ENCODE measurements around the gene RPL7A. TPM values are rescaled to one million over a fixed set of nuclear protein-coding genes. Genes with fewer than 3 reads are reported as not detected.

The RPL7A gene
- total RNA-seq, 3 donors from 2014 or later: 2,020 to 2,813 (median 2,212) TPM

- H3K36me3 ChIP-seq: no peaks in the 10 kb centered on the region
- no peak for DNase-seq (ENCODE audit: low spot score in 2 of 2)
- H3K27ac ChIP-seq: no peak overlapping the region
- no peak for TF ChIP-seq POLR2A (IDR thresholded peaks at IDR 0.05)
- TF ChIP-seq CTCF (IDR thresholded peaks at IDR 0.05): no peak
- TF ChIP-seq POLR2AphosphoS5 (IDR thresholded peaks at IDR 0.05): no peak
- intact Hi-C loops (cut with DNase I; ENCODE audit: low total_unique reads): loop anchor here (10.0 kb wide), 1 partner anchor 471 kb away; no protein-coding TSS in a partner anchor
- peaks cover 0 to 17% of the 10 kb centered on the region in 2 donors for H3K27me3 ChIP-seq
- H3K4me1 ChIP-seq: no peaks in the 10 kb centered on the region
- H3K9me3 ChIP-seq: no peaks in the 10 kb centered on the region
- no peak overlapping the region for H3K4me3 ChIP-seq
Observed at GRCh38 chr9:133393399-133393798, 45.4 kb downstream of the RPL7A start.

- Histone ChIP-seq H3K4me1 (no peaks in the 10 kb centered on the region), H3K27ac (no peak overlapping the region), H3K27me3 (peaks cover 0 to 17% of the 10 kb centered on the region in 2 donors), H3K36me3 (no peaks in the 10 kb centered on the region), H3K4me3 (no peak overlapping the region), H3K9me3 (no peaks in the 10 kb centered on the region)
- no peak for DNase-seq (ENCODE audit: low spot score in 2 of 2)
- TF ChIP-seq CTCF (IDR thresholded peaks at IDR 0.05): no peak
- no peak for TF ChIP-seq POLR2A (IDR thresholded peaks at IDR 0.05)
- no peak for TF ChIP-seq POLR2AphosphoS5 (IDR thresholded peaks at IDR 0.05)
- intact Hi-C loops (cut with DNase I; ENCODE audit: low total_unique reads): loop anchor here (10.0 kb wide), 1 partner anchor 470 kb away; no protein-coding TSS in a partner anchor
Observed at GRCh38 chr9:133394687-133395271, 46.8 kb downstream of the RPL7A start.

GRCh38 chr9:133396952-133397351 is 48.9 kb downstream of the RPL7A start:
- peaks cover 0 to 17% of the 10 kb centered on the region in 2 donors for H3K27me3 ChIP-seq
- TF ChIP-seq POLR2A (IDR thresholded peaks at IDR 0.05): no peak
- TF ChIP-seq CTCF (IDR thresholded peaks at IDR 0.05): no peak
- TF ChIP-seq POLR2AphosphoS5 (IDR thresholded peaks at IDR 0.05): no peak
- H3K36me3 ChIP-seq: no peaks in the 10 kb centered on the region
- no peaks in the 10 kb centered on the region for H3K4me1 ChIP-seq
- intact Hi-C loops (cut with DNase I; ENCODE audit: low total_unique reads): loop anchor here (10.0 kb wide), 1 partner anchor 468 kb away; no protein-coding TSS in a partner anchor
- H3K27ac ChIP-seq: no peak overlapping the region
- no peaks in the 10 kb centered on the region for H3K9me3 ChIP-seq
- H3K4me3 ChIP-seq: no peak overlapping the region
- no peak for DNase-seq (ENCODE audit: low spot score in 2 of 2)

- TF ChIP-seq POLR2A (IDR thresholded peaks at IDR 0.05) (no peak), POLR2AphosphoS5 (IDR thresholded peaks at IDR 0.05) (no peak), CTCF (IDR thresholded peaks at IDR 0.05) (no peak)
- Histone ChIP-seq H3K27me3 (peaks cover 0 to 17% of the 10 kb centered on the region in 2 donors), H3K9me3 (no peaks in the 10 kb centered on the region), H3K27ac (no peak overlapping the region), H3K4me1 (no peaks in the 10 kb centered on the region), H3K4me3 (no peak overlapping the region), H3K36me3 (no peaks in the 10 kb centered on the region)
- intact Hi-C loops (cut with DNase I; ENCODE audit: low total_unique reads): loop anchor here (10.0 kb wide), 1 partner anchor 467 kb away; no protein-coding TSS in a partner anchor
- DNase-seq (ENCODE audit: low spot score in 2 of 2): no peak
Observed at GRCh38 chr9:133397370-133397769, 49.4 kb downstream of the RPL7A start.

- H3K27me3 ChIP-seq: peaks cover 0 to 17% of the 10 kb centered on the region in 2 donors
- intact Hi-C loops (cut with DNase I; ENCODE audit: low total_unique reads): loop anchor here (10.0 kb wide), 1 partner anchor 467 kb away; no protein-coding TSS in a partner anchor
- no peak for DNase-seq (ENCODE audit: low spot score in 2 of 2)
Observed at GRCh38 chr9:133397895-133398294, 49.9 kb downstream of the RPL7A start.

More at GRCh38 chr9:133397895-133398294, 49.9 kb downstream of the RPL7A start:
- Histone ChIP-seq H3K27ac (no peak overlapping the region), H3K9me3 (no peaks in the 10 kb centered on the region), H3K4me1 (no peaks in the 10 kb centered on the region), H3K36me3 (no peaks in the 10 kb centered on the region), H3K4me3 (no peak overlapping the region)
- TF ChIP-seq POLR2AphosphoS5 (IDR thresholded peaks at IDR 0.05) (no peak), POLR2A (IDR thresholded peaks at IDR 0.05) (no peak), CTCF (IDR thresholded peaks at IDR 0.05) (no peak)
